Fibroblast of skin of abdomen (primary cell): Measurements from ENCODE around the gene DAB1.
A peak's percentile ranks its signal among the peaks of the same experiment; 100 is the strongest.
"Not testable (repeated sequence)": the region's sequence is repeated elsewhere in the genome, so short reads cannot be mapped to it uniquely, and the experiment has no call there.

Source experiments
- DNase-seq: peaks from one replicate; pipeline ENCODE4 v3.0.0-alpha.2; 2013

The DAB1 gene

GRCh38 chr1:57360846-57361407 lies 62.9 kb downstream of the DAB1 start:
- DNase-seq, result no peak

- no peak for DNase-seq
These were observed 66.4 kb downstream of the DAB1 start for GRCh38 chr1:57357462-57357861.

GRCh38 chr1:57353654-57354053 lies 70.2 kb downstream of the DAB1 start:
- DNase-seq, result peak; percentile 73

GRCh38 chr1:57350610-57351009 lies 73.2 kb downstream of the DAB1 start:
- DNase-seq, result peak; percentile 5

- no peak for DNase-seq
These were observed 74.9 kb downstream of the DAB1 start for GRCh38 chr1:57348921-57349320.

- no peak for DNase-seq
These were observed 77.9 kb downstream of the DAB1 start for GRCh38 chr1:57345916-57346315.

- no peak for DNase-seq
These were observed 79.6 kb downstream of the DAB1 start for GRCh38 chr1:57344265-57344664.

- DNase-seq, result not testable (repeated sequence)
These were observed 80.5 kb downstream of the DAB1 start for GRCh38 chr1:57343298-57343915.

- DNase-seq, result no peak
These were observed 82.1 kb downstream of the DAB1 start for GRCh38 chr1:57341721-57342120.

GRCh38 chr1:57340334-57341070 lies 83.4 kb downstream of the DAB1 start:
- no peak for DNase-seq

- no peak for DNase-seq
These were observed 86.2 kb downstream of the DAB1 start for GRCh38 chr1:57337623-57338022.

GRCh38 chr1:57336793-57337192 lies 87.1 kb downstream of the DAB1 start:
- no peak for DNase-seq

- DNase-seq, result no peak
These were observed 92.2 kb downstream of the DAB1 start for GRCh38 chr1:57331620-57332019.

- no peak for DNase-seq
These were observed 93.9 kb downstream of the DAB1 start for GRCh38 chr1:57329937-57330336.

GRCh38 chr1:57329001-57329527 lies 94.8 kb downstream of the DAB1 start:
- no peak for DNase-seq

GRCh38 chr1:57327946-57328345 lies 95.9 kb downstream of the DAB1 start:
- DNase-seq, result no peak

- no peak for DNase-seq
These were observed 96.5 kb downstream of the DAB1 start for GRCh38 chr1:57327336-57327735.

- DNase-seq, result no peak
These were observed 98.3 kb downstream of the DAB1 start for GRCh38 chr1:57325536-57325935.

GRCh38 chr1:57325117-57325516 lies 98.7 kb downstream of the DAB1 start:
- DNase-seq, result no peak

GRCh38 chr1:57324388-57324787 lies 99.5 kb downstream of the DAB1 start:
- no peak for DNase-seq

GRCh38 chr1:57321776-57322175 lies 102.1 kb downstream of the DAB1 start:
- DNase-seq, result no peak

GRCh38 chr1:57319791-57320190 lies 104.1 kb downstream of the DAB1 start:
- DNase-seq, result no peak

GRCh38 chr1:57319165-57319564 lies 104.7 kb downstream of the DAB1 start:
- DNase-seq, result peak; percentile 72

- DNase-seq, result no peak
These were observed 107.0 kb downstream of the DAB1 start for GRCh38 chr1:57316861-57317260.
